HepG2 (cell line): ENCODE measurements around the gene ZIM2. TPM values are rescaled to one million over a fixed set of nuclear protein-coding genes. Genes with fewer than 3 reads are reported as not detected.

Source experiments
- ARNTL ChIP-seq: sonication (generic); formaldehyde crosslinking; IDR thresholded peaks from 2 replicates; pipeline ENCODE4 v1.4.0; 2020; ENCODE audit warnings: mild to moderate bottlenecking, missing genetic modification reagents
- GABPA ChIP-seq, 2 experiments: IDR thresholded peaks; 2 replicates each; pipeline ENCODE4 v1.6.1; 2011 to 2016; ENCODE audit warnings: low read depth in 2 of 2, low read length in 1 of 2, missing biosample characterization in 1 of 2, missing genetic modification characterization in 1 of 2
- KDM2A ChIP-seq: sonication (generic); formaldehyde crosslinking; IDR thresholded peaks from 2 replicates; pipeline ENCODE4 v1.4.0; 2020; ENCODE audit warnings: low read depth, missing genetic modification reagents, borderline replicate concordance
- MBNL3 ChIP-seq: fragments of 250-450 bp; sonication (Bioruptor Pico); conservative IDR thresholded peaks from 2 replicates; pipeline ENCODE4 v1.8.0; 2022; ENCODE audit warnings: mild to moderate bottlenecking, inconsistent platforms
- MEF2D ChIP-seq: sonication (generic); formaldehyde crosslinking; IDR thresholded peaks from 2 replicates; pipeline ENCODE4 v1.5.1; 2020; ENCODE audit warnings: mild to moderate bottlenecking, missing genetic modification reagents
- PBX2 ChIP-seq: IDR thresholded peaks from 2 replicates; pipeline ENCODE4 v1.6.1; 2016; ENCODE audit warnings: control low read depth
- POLR2A ChIP-seq, 2 experiments: IDR thresholded peaks; 2 replicates each; pipeline ENCODE4 v1.6.1; 2011; ENCODE audit warnings: low read depth in 2 of 2, low read length in 2 of 2, mild to moderate bottlenecking in 1 of 2, moderate library complexity in 1 of 2; ENCODE audit not compliant: insufficient read depth in 1 of 2
- U2AF1 ChIP-seq: fragments of 200-400 bp; formaldehyde crosslinking; optimal IDR thresholded peaks from 2 replicates; pipeline ENCODE3; 2017; ENCODE audit warnings: mild to moderate bottlenecking, low read depth, low read length
- YY1 ChIP-seq: IDR thresholded peaks from 2 replicates; pipeline ENCODE4 v1.6.1; 2011; ENCODE audit warnings: low read length, low read depth, moderate library complexity, mild to moderate bottlenecking; ENCODE audit not compliant: insufficient read depth, insufficient replicate concordance
- ZBTB26 ChIP-seq: IDR thresholded peaks from 2 replicates; pipeline ENCODE4 v1.6.1; 2016; ENCODE audit warnings: missing compliant biosample characterization, missing genetic modification reagents, borderline replicate concordance
- ZNF354B ChIP-seq: sonication (generic); formaldehyde crosslinking; IDR thresholded peaks from 2 replicates; pipeline ENCODE4 v1.8.0; 2022; ENCODE audit warnings: mild to moderate bottlenecking, missing genetic modification reagents
- polyA plus RNA-seq, 8 experiments: library from polyadenylated mRNA; depleted of rRNA in 3 of 8; stranded (reverse) in 7 of 8; unstranded in 1 of 8; fragments of >200 nt; fragmentation: Illumina TruSeq in 4 of 8; extraction: Trizol in 4 of 8; gene quantifications; 2 replicates each; pipeline versions ENCODE4 v1.2.1 to v1.2.3, GENCODE V29; 2011 to 2016; ENCODE audit warnings: low read depth in 4 of 8, missing spikeins in 1 of 8, mixed read lengths in 1 of 8; ENCODE audit not compliant: insufficient read depth in 1 of 8
- total RNA-seq, 5 experiments: library from RNA; depleted of rRNA; stranded (reverse); fragments of >200 nt; fragmentation: Illumina TruSeq; extraction: Trizol; gene quantifications; 2 replicates each; pipeline ENCODE4 v1.2.3, GENCODE V29; 2016; ENCODE audit warnings: low read depth in 1 of 5
- TF ChIP-seq, protein P1 (sequence below): sonication (generic); formaldehyde crosslinking; IDR thresholded peaks from 2 replicates; pipeline ENCODE4 v1.5.1; 2020; ENCODE audit warnings: mild to moderate bottlenecking, missing genetic modification reagents, moderate library complexity
- TF ChIP-seq, protein P2 (sequence below): sonication (generic); formaldehyde crosslinking; IDR thresholded peaks from 2 replicates; pipeline ENCODE4 v1.4.0; 2020; ENCODE audit warnings: missing genetic modification reagents
- TF ChIP-seq, protein P3 (sequence below): sonication (generic); formaldehyde crosslinking; IDR thresholded peaks from 2 replicates; pipeline ENCODE4 v1.5.1; 2020; ENCODE audit warnings: mild to moderate bottlenecking, missing genetic modification reagents
- TF ChIP-seq, protein P4 (sequence below): IDR thresholded peaks from 2 replicates; pipeline ENCODE4 v1.6.1; 2018; ENCODE audit warnings: missing genetic modification reagents

The ZIM2 gene
- total and polyA plus RNA-seq, 2 of the 13 experiments (the other 11 are each of a cell fraction or from before 2014, with no cell fraction given), result 7.2 to 10.3 TPM

DNA sequence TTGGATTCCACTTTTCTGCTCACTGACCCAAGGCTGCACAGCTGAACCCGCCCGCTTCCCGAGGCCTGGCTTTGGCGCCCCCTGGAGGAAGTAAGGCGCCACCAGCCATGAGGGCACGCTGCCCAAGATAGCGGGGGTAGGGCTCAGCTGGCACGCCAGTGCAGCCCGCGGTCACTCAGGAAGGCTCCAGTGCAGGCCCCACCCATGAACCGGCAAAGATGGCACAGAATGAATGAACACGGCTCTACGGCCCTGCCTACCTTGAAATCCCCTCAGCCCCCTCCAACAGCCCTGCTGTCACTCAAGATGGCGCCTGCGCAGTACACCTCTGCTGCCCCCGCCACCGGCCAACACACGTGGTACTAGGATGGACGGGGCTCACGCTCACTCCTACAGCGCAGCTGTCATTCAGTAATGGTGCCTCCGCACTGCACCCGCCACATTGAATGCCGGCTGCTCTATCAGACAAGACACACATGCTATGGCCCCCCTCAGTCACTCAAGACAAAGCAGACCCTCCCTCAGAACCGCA, 3.0 kb downstream of the ZIM2 start (continued):
- TF ChIP-seq MEF2D (CRISPR knock-in tag) (peak; percentile 10; the same call in 1 of the 2 replicates), ZNF354B (CRISPR knock-in tag) (no peak), MBNL3 (no peak), U2AF1 (no peak), ARNTL (CRISPR knock-in tag) (0 out of 2 replicates have a peak, but pooled peaks have one; percentile 60), POLR2A (IDR thresholded peaks at IDR 0.05; ENCODE audit: insufficient read depth in 1 of 2, low read depth in 2 of 2, low read length in 2 of 2) (0 out of 4 replicates have a peak, but pooled peaks of 1 of the 2 experiments have one; percentile 48), PBX2 (peak; percentile 58; the same call in 1 of the 2 replicates), KDM2A (CRISPR knock-in tag) (0 out of 2 replicates have a peak, but pooled peaks have one; percentile 5), YY1 (no peak), GABPA (IDR thresholded peaks at IDR 0.05; ENCODE audit: low read depth, low read length) (no peak), GABPA (CRISPR knock-in tag; IDR thresholded peaks at IDR 0.05; ENCODE audit: low read depth) (0 out of 2 replicates have a peak, but pooled peaks have one; percentile 14), ZBTB26 (CRISPR knock-in tag) (no peak)
- TF ChIP-seq, protein P1, sequence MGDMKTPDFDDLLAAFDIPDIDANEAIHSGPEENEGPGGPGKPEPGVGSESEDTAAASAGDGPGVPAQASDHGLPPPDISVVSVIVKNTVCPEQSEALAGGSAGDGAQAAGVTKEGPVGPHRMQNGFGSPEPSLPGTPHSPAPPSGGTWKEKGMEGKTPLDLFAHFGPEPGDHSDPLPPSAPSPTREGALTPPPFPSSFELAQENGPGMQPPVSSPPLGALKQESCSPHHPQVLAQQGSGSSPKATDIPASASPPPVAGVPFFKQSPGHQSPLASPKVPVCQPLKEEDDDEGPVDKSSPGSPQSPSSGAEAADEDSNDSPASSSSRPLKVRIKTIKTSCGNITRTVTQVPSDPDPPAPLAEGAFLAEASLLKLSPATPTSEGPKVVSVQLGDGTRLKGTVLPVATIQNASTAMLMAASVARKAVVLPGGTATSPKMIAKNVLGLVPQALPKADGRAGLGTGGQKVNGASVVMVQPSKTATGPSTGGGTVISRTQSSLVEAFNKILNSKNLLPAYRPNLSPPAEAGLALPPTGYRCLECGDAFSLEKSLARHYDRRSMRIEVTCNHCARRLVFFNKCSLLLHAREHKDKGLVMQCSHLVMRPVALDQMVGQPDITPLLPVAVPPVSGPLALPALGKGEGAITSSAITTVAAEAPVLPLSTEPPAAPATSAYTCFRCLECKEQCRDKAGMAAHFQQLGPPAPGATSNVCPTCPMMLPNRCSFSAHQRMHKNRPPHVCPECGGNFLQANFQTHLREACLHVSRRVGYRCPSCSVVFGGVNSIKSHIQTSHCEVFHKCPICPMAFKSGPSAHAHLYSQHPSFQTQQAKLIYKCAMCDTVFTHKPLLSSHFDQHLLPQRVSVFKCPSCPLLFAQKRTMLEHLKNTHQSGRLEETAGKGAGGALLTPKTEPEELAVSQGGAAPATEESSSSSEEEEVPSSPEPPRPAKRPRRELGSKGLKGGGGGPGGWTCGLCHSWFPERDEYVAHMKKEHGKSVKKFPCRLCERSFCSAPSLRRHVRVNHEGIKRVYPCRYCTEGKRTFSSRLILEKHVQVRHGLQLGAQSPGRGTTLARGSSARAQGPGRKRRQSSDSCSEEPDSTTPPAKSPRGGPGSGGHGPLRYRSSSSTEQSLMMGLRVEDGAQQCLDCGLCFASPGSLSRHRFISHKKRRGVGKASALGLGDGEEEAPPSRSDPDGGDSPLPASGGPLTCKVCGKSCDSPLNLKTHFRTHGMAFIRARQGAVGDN (CRISPR knock-in tag), result peak; percentile 65
- TF ChIP-seq, protein P2, sequence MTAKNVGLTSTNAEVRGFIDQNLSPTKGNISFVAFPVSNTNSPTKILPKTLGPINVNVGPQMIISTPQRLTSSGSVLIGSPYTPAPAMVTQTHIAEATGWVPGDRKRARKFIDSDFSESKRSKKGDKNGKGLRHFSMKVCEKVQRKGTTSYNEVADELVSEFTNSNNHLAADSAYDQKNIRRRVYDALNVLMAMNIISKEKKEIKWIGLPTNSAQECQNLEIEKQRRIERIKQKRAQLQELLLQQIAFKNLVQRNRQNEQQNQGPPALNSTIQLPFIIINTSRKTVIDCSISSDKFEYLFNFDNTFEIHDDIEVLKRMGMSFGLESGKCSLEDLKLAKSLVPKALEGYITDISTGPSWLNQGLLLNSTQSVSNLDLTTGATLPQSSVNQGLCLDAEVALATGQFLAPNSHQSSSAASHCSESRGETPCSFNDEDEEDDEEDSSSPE (CRISPR knock-in tag), result 0 out of 2 replicates have a peak, but pooled peaks have one; percentile 8
- TF ChIP-seq, protein P3, sequence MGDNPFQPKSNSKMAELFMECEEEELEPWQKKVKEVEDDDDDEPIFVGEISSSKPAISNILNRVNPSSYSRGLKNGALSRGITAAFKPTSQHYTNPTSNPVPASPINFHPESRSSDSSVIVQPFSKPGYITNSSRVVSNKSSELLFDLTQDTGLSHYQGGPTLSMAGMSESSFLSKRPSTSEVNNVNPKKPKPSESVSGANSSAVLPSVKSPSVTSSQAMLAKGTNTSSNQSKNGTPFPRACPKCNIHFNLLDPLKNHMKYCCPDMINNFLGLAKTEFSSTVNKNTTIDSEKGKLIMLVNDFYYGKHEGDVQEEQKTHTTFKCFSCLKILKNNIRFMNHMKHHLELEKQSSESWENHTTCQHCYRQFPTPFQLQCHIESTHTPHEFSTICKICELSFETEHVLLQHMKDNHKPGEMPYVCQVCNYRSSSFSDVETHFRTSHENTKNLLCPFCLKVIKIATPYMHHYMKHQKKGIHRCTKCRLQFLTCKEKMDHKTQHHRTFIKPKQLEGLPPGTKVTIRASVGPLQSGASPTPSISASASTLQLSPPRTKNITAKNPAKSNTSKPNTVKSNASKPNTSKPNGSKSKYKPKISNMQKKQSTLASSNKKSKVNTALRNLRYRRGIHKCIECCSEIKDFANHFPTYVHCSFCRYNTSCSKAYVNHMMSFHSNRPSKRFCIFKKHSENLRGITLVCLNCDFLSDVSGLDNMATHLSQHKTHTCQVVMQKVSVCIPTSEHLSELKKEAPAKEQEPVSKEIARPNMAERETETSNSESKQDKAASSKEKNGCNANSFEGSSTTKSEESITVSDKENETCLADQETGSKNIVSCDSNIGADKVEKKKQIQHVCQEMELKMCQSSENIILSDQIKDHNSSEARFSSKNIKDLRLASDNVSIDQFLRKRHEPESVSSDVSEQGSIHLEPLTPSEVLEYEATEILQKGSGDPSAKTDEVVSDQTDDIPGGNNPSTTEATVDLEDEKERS, result peak; percentile 29; the same call in 1 of the 2 replicates
- TF ChIP-seq, protein P4, sequence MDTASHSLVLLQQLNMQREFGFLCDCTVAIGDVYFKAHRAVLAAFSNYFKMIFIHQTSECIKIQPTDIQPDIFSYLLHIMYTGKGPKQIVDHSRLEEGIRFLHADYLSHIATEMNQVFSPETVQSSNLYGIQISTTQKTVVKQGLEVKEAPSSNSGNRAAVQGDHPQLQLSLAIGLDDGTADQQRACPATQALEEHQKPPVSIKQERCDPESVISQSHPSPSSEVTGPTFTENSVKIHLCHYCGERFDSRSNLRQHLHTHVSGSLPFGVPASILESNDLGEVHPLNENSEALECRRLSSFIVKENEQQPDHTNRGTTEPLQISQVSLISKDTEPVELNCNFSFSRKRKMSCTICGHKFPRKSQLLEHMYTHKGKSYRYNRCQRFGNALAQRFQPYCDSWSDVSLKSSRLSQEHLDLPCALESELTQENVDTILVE (CRISPR knock-in tag), result peak; percentile 38; the same call in 1 of the 2 replicates
